HEK293 (cell line): ENCODE data around the gene SLC22A17.
"Not testable (repeated sequence)": the region's sequence is repeated elsewhere in the genome, so short reads cannot be mapped to it uniquely, and the experiment has no call there.

ENCODE experiments used
- CTCF ChIA-PET: fragments of 350-600 bp; formaldehyde crosslinking; extraction: SDS; loops from one replicate; lab custom pipeline; 2021; ENCODE audit warnings: antibody characterized with exemption; lab: Yijun Ruan, JAX
- POLR2A ChIA-PET: fragments of 300-600 bp; formaldehyde crosslinking; extraction: SDS; loops from one replicate; lab custom pipeline; 2020; ENCODE audit warnings: antibody characterized with exemption, inconsistent platforms; lab: Yijun Ruan, JAX
- H3K27ac ChIP-seq: fragments of 200-500 bp; sonication (Bioruptor generic); 2 replicates; pipeline ENCODE4 v1.5.1; 2014; ENCODE audit warnings: low read depth, low read length, control low read depth, inconsistent platforms; ENCODE audit errors: extremely low read depth
- H3K36me3 ChIP-seq, 2 experiments: fragments of 200-500 bp in 1 of 2; sonication (Bioruptor generic) in 1 of 2; 1 replicate in 1 of 2; 2 replicates in 1 of 2; pipeline ENCODE4 v1.5.1; 2014 to 2017; ENCODE audit warnings: inconsistent platforms in 2 of 2, low read length in 2 of 2; ENCODE audit not compliant: control insufficient read depth in 2 of 2, insufficient read depth in 1 of 2
- H3K4me1 ChIP-seq: fragments of 200-500 bp; sonication (Bioruptor generic); 2 replicates; pipeline ENCODE4 v1.5.1; 2014; ENCODE audit warnings: mild to moderate bottlenecking, low read length, inconsistent platforms; ENCODE audit not compliant: control insufficient read depth, insufficient read depth
- H3K4me3 ChIP-seq: 2 replicates; pipeline ENCODE4 v1.5.1; 2011; ENCODE audit warnings: low read depth, mild to moderate bottlenecking, control low read depth, low read length, moderate library complexity
- H3K9me3 ChIP-seq: fragments of 200-500 bp; sonication (Bioruptor generic); 2 replicates; pipeline ENCODE4 v1.5.1; 2014; ENCODE audit warnings: low read depth, low read length, inconsistent platforms; ENCODE audit not compliant: control insufficient read depth, insufficient read depth
- EGR2 ChIP-seq: fragments of 450-650 bp; formaldehyde crosslinking; IDR thresholded peaks from 2 replicates; pipeline ENCODE4 v1.5.1; 2016; ENCODE audit warnings: low read depth, missing biosample characterization, missing genetic modification characterization
- SETDB1 ChIP-seq: IDR thresholded peaks from one replicate; pipeline ENCODE4 v1.6.1; 2017; ENCODE audit warnings: mild to moderate bottlenecking, low read length, moderate library complexity, mixed read lengths; ENCODE audit not compliant: insufficient read length
- TRIM28 ChIP-seq: IDR thresholded peaks from 2 replicates; pipeline ENCODE4 v1.6.1; 2011; ENCODE audit warnings: low read length, control low read depth, borderline replicate concordance
- WT1 ChIP-seq: fragments of 450-650 bp; formaldehyde crosslinking; IDR thresholded peaks from 2 replicates; pipeline ENCODE4 v1.5.1; 2016; ENCODE audit warnings: missing biosample characterization, missing genetic modification characterization
- ZBTB21 ChIP-seq: fragments of 450-650 bp; formaldehyde crosslinking; IDR thresholded peaks from 2 replicates; pipeline ENCODE4 v1.5.1; 2017; ENCODE audit warnings: missing biosample characterization, missing genetic modification characterization
- ZFP41 ChIP-seq: fragments of 450-650 bp; formaldehyde crosslinking; IDR thresholded peaks from 2 replicates; pipeline ENCODE4 v1.5.1; 2016; ENCODE audit warnings: missing biosample characterization, missing genetic modification characterization, borderline replicate concordance
- ZIC2 ChIP-seq: fragments of 450-650 bp; formaldehyde crosslinking; IDR thresholded peaks from 2 replicates; pipeline ENCODE4 v1.5.1; 2016; ENCODE audit warnings: missing biosample characterization, missing genetic modification characterization
- ZNF184 ChIP-seq: fragments of 450-650 bp; IDR thresholded peaks from 2 replicates; pipeline ENCODE4 v1.5.1; 2018; ENCODE audit warnings: missing biosample characterization, mild to moderate bottlenecking, missing genetic modification characterization
- ZNF211 ChIP-seq: fragments of 450-650 bp; formaldehyde crosslinking; IDR thresholded peaks from 2 replicates; pipeline ENCODE4 v1.5.1; 2016; ENCODE audit warnings: low read depth, missing biosample characterization, missing genetic modification characterization
- ZNF223 ChIP-seq: fragments of 450-650 bp; formaldehyde crosslinking; IDR thresholded peaks from 2 replicates; pipeline ENCODE4 v1.5.1; 2016; ENCODE audit warnings: missing biosample characterization, missing genetic modification characterization
- ZNF266 ChIP-seq: fragments of 450-650 bp; formaldehyde crosslinking; IDR thresholded peaks from 2 replicates; pipeline ENCODE4 v1.5.1; 2016; ENCODE audit warnings: missing biosample characterization, missing genetic modification characterization, low read depth
- ZNF366 ChIP-seq: fragments of 450-650 bp; formaldehyde crosslinking; conservative IDR thresholded peaks from 2 replicates; pipeline ENCODE4 v1.5.1; 2016; ENCODE audit warnings: missing biosample characterization, missing genetic modification characterization
- ZNF404 ChIP-seq: fragments of 450-650 bp; formaldehyde crosslinking; IDR thresholded peaks from 2 replicates; pipeline ENCODE4 v1.5.1; 2017; ENCODE audit warnings: missing biosample characterization, missing genetic modification characterization
- ZNF426 ChIP-seq: fragments of 450-650 bp; formaldehyde crosslinking; IDR thresholded peaks from 2 replicates; pipeline ENCODE4 v1.5.1; 2017; ENCODE audit warnings: missing biosample characterization, missing genetic modification characterization, mild to moderate bottlenecking, inconsistent platforms, moderate library complexity
- ZNF501 ChIP-seq: fragments of 450-650 bp; formaldehyde crosslinking; IDR thresholded peaks from 2 replicates; pipeline ENCODE4 v1.5.1; 2016; ENCODE audit warnings: missing biosample characterization, missing genetic modification characterization
- ZNF626 ChIP-seq: fragments of 450-650 bp; sonication (Bioruptor Pico); formaldehyde crosslinking; IDR thresholded peaks from 2 replicates; pipeline ENCODE4 v1.5.1; 2018; ENCODE audit warnings: missing biosample characterization, missing genetic modification characterization, inconsistent platforms
- ZNF670 ChIP-seq: fragments of 450-650 bp; formaldehyde crosslinking; IDR thresholded peaks from 2 replicates; pipeline ENCODE4 v1.5.1; 2016; ENCODE audit warnings: missing biosample characterization, missing genetic modification characterization, low read depth
- ZNF76 ChIP-seq: fragments of 450-650 bp; formaldehyde crosslinking; IDR thresholded peaks from 2 replicates; pipeline ENCODE4; 2016; ENCODE audit warnings: low read depth, missing biosample characterization, missing genetic modification characterization, borderline replicate concordance
- ZNF777 ChIP-seq: fragments of 450-650 bp; formaldehyde crosslinking; IDR thresholded peaks from 2 replicates; pipeline ENCODE4 v1.5.1; 2017; ENCODE audit warnings: missing biosample characterization, missing genetic modification characterization, borderline replicate concordance
- ZNF830 ChIP-seq: fragments of 450-650 bp; IDR thresholded peaks from 2 replicates; pipeline ENCODE4 v1.5.0; 2018; ENCODE audit warnings: missing biosample characterization, missing genetic modification characterization, low read depth, mild to moderate bottlenecking, moderate library complexity
- TF ChIP-seq, protein P1 (sequence below): fragments of 450-650 bp; formaldehyde crosslinking; IDR thresholded peaks from 2 replicates; pipeline ENCODE4 v1.5.1; 2017; ENCODE audit warnings: missing biosample characterization, missing genetic modification characterization
- TF ChIP-seq, protein P2 (sequence below): fragments of 450-650 bp; formaldehyde crosslinking; IDR thresholded peaks from 2 replicates; pipeline ENCODE4 v1.5.1; 2016; ENCODE audit warnings: missing biosample characterization, missing genetic modification characterization
- TF ChIP-seq, protein P3 (sequence below): fragments of 450-650 bp; formaldehyde crosslinking; IDR thresholded peaks from 2 replicates; pipeline ENCODE4 v1.5.1; 2016; ENCODE audit warnings: missing biosample characterization, missing genetic modification characterization, borderline replicate concordance

SLC22A17 gene

DNA sequence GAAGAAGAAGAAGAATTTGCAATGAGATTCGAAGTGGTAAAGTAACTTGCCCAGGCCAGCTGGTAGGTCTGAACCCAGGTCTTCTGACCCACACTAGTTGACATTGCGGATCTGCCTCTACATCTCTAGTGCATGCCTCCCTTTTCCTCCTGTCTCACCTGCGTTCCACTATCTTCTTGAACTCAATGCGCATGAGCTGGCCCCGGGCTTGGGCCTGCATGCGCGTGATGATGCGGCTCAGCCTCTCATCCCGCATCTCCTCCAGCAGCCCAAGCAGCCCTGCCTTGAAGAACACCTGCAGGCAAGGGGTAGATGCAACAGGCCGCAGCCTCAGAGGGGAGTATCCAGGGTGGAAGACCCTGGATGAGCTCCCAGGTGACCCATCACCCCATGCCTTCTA is 43.4 kb upstream of the SLC22A17 start (continued):
- TF ChIP-seq ZNF777 (tag by site-specific recombination) (no peak), TRIM28 (no peak), ZIC2 (no peak), ZNF366 (tag by site-specific recombination) (no peak), ZNF184 (tag by site-specific recombination) (no peak), ZFP41 (tag by site-specific recombination) (no peak), ZNF223 (no peak), ZNF76 (tag by site-specific recombination) (no peak)

DNA sequence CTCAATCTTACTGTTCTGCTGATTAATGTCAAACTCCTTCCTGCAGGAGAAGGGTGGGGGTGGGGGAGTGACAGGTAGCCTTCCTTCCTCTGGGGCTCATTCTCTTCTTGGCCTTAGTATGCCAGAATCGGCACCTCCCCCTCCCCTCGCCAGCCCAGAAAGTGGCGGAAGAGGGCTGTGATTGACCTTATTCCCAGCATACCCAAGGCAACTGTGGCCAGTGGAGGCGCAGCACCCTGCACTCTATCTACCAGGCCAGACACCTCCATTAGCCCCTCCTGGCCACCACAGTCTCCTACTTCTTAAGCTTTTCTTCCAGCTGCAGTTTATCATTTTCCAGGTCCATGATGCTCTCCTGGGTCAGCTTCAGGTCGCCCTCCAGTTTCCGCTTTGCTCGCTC is 39.9 kb upstream of the SLC22A17 start:
- Histone ChIP-seq H3K4me1 (no peaks in the 10 kb centered on the region), H3K9me3 (no peaks in the 10 kb centered on the region), H3K36me3 (no peaks in the 10 kb centered on the region), H3K4me3 (no peak overlapping the region), H3K27ac (no peak overlapping the region)
- ChIA-PET POLR2A (no interaction called here), CTCF (interaction anchor here (0.7 to 7.1 kb wide), 3 partner anchors 13 to 398 kb away, joined by 3 to 34 read pairs (median 5); no protein-coding TSS in a partner anchor)
- TF ChIP-seq ZBTB21 (tag by site-specific recombination) (no peak), ZNF426 (tag by site-specific recombination) (no peak), SETDB1 (no peak), ZNF830 (no peak), ZNF266 (no peak), ZNF404 (no peak), ZNF211 (tag by site-specific recombination) (no peak), ZNF626 (tag by site-specific recombination) (no peak), ZNF670 (tag by site-specific recombination) (no peak), ZNF501 (tag by site-specific recombination) (no peak), WT1 (tag by site-specific recombination) (no peak), EGR2 (no peak), ZNF777 (tag by site-specific recombination) (no peak)
- TF ChIP-seq, protein P1, sequence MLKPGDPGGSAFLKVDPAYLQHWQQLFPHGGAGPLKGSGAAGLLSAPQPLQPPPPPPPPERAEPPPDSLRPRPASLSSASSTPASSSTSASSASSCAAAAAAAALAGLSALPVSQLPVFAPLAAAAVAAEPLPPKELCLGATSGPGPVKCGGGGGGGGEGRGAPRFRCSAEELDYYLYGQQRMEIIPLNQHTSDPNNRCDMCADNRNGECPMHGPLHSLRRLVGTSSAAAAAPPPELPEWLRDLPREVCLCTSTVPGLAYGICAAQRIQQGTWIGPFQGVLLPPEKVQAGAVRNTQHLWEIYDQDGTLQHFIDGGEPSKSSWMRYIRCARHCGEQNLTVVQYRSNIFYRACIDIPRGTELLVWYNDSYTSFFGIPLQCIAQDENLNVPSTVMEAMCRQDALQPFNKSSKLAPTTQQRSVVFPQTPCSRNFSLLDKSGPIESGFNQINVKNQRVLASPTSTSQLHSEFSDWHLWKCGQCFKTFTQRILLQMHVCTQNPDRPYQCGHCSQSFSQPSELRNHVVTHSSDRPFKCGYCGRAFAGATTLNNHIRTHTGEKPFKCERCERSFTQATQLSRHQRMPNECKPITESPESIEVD (tag by site-specific recombination) = no peak
- TF ChIP-seq, protein P2, sequence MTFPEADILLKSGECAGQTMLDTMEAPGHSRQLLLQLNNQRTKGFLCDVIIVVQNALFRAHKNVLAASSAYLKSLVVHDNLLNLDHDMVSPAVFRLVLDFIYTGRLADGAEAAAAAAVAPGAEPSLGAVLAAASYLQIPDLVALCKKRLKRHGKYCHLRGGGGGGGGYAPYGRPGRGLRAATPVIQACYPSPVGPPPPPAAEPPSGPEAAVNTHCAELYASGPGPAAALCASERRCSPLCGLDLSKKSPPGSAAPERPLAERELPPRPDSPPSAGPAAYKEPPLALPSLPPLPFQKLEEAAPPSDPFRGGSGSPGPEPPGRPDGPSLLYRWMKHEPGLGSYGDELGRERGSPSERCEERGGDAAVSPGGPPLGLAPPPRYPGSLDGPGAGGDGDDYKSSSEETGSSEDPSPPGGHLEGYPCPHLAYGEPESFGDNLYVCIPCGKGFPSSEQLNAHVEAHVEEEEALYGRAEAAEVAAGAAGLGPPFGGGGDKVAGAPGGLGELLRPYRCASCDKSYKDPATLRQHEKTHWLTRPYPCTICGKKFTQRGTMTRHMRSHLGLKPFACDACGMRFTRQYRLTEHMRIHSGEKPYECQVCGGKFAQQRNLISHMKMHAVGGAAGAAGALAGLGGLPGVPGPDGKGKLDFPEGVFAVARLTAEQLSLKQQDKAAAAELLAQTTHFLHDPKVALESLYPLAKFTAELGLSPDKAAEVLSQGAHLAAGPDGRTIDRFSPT (tag by site-specific recombination) = no peak
- TF ChIP-seq, protein P3, sequence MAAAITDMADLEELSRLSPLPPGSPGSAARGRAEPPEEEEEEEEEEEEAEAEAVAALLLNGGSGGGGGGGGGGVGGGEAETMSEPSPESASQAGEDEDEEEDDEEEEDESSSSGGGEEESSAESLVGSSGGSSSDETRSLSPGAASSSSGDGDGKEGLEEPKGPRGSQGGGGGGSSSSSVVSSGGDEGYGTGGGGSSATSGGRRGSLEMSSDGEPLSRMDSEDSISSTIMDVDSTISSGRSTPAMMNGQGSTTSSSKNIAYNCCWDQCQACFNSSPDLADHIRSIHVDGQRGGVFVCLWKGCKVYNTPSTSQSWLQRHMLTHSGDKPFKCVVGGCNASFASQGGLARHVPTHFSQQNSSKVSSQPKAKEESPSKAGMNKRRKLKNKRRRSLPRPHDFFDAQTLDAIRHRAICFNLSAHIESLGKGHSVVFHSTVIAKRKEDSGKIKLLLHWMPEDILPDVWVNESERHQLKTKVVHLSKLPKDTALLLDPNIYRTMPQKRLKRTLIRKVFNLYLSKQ = no peak

DNA sequence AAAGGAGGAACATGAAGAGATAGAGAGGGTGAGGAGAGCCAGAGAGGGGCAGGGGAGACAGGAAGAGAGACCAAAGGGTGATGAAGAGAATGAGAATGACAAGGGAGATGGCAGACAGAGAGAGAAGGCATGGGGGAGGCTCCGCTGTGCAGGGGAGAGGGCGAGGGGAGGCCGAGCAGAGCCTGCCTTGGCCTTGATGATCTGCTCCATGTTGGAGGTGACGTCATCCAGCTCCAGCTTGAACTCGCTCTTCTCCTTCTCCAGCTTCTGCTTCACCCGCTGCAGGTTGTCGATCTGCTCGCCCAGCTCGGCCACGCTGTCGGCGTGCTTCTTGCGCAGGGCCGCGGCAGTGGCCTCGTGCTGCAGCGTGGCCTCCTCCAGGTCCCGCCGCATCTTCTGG is 37.2 kb upstream of the SLC22A17 start:
- H3K4me3 ChIP-seq, H3K27ac ChIP-seq, H3K36me3 ChIP-seq, H3K9me3 ChIP-seq, POLR2A ChIA-PET, H3K4me1 ChIP-seq: not testable (repeated sequence)
- CTCF ChIA-PET = interaction anchor here (0.6 to 7.1 kb wide), 2 partner anchors 10 to 95 kb away, joined by 4 to 34 read pairs; no protein-coding TSS in a partner anchor
